ENCODE measurements around the gene PIEZO1. TPM values are rescaled to one million over a fixed set of nuclear protein-coding genes. Genes with fewer than 3 reads are reported as not detected.

Gene PIEZO1
- total and polyA plus RNA-seq, 10 of the 15 experiments (the other 5 are each of a cell fraction or from before 2014, with no cell fraction given): 1.3 to 169 (median 33.4) TPM

- TF ChIP-seq MTA2 (IDR thresholded peaks at IDR 0.05; ENCODE audit: low read depth) (no peak), JUND (IDR thresholded peaks at IDR 0.05; ENCODE audit: low read depth, low read length) (no peak)
Measured at GRCh38 chr16:88705801-88706228, 79.2 kb downstream of the PIEZO1 start (continued).

GRCh38 chr16:88705076-88705684 lies 79.8 kb downstream of the PIEZO1 start:
- H3K27ac ChIP-seq (ENCODE audit: control insufficient read depth, insufficient read depth): peak overlapping the region; percentile 30; the same call in 1 of the 2 replicates
- H3K4me1 ChIP-seq (ENCODE audit: control insufficient read depth, insufficient read depth, low read length): peaks cover 51% of the 10 kb centered on the region
- peak overlapping the region; percentile 88 for H3K4me2 ChIP-seq (ENCODE audit: control insufficient read depth, insufficient read depth)
- no peak for ATAC-seq
- H3K4me3 ChIP-seq: peak overlapping the region; percentile 90
- DNase-seq (ENCODE audit: low read depth, low spot score): no peak
- H2AFZ ChIP-seq (ENCODE audit: control insufficient read depth, low read depth, low read length): no peak overlapping the region
- intact Hi-C loops (cut with micrococcal nuclease; ENCODE audit: unreplicated experiment): no loop called here
- SMC1A ChIA-PET (ENCODE audit: uncharacterized antibody, unreplicated experiment): interaction anchor here (0.6 to 1.1 kb wide), 5 partner anchors 25 to 109 kb away, joined by 3 read pairs; no protein-coding TSS in a partner anchor
- H3K79me2 ChIP-seq (ENCODE audit: control insufficient read depth, insufficient read depth, low read length): peaks cover 55% of the 10 kb centered on the region
- CTCF ChIA-PET: interaction anchor here (1.0 to 1.9 kb wide), 7 partner anchors 18 to 76 kb away, joined by 4 to 6 read pairs (median 5); no protein-coding TSS in a partner anchor
- H3K36me3 ChIP-seq (ENCODE audit: control insufficient read depth in 2 of 2, insufficient read depth in 2 of 2, low read length in 1 of 2): no peaks in the 10 kb centered on the region; a peak in 1 of 4 replicates
- in situ Hi-C loops (cut with MboI): no loop called here
- H3K9me3 ChIP-seq (replicated peaks; ENCODE audit: control insufficient read depth, insufficient read depth, low read length): no peaks in the 10 kb centered on the region
- no peaks in the 10 kb centered on the region for H3K27me3 ChIP-seq (replicated peaks in 1 of 2; ENCODE audit: control insufficient read depth in 2 of 2, insufficient read depth in 2 of 2, low read length in 1 of 2)
- POLR2A ChIA-PET: interaction anchor here (0.5 to 1.2 kb wide), 7 partner anchors 41 to 1268 kb away, joined by 3 to 7 read pairs (median 3); partner anchors contain the start of gene CDH15
- TF ChIP-seq SPI1 (IDR thresholded peaks at IDR 0.05; ENCODE audit: borderline replicate concordance, insufficient read depth, low read depth, low read length) (peak; percentile 68), SMAD5 (IDR thresholded peaks at IDR 0.05; ENCODE audit: low read depth) (no peak)
- H4K20me1 ChIP-seq (ENCODE audit: control insufficient read depth, insufficient read depth): no peaks in the 10 kb centered on the region
- H3K9ac ChIP-seq (ENCODE audit: control insufficient read depth, insufficient read depth, low read length): peak overlapping the region; percentile 79
- WGBS (ENCODE audit: insufficient coverage, insufficient replicate concordance, low lambda C conversion rate, missing lambda C conversion rate): under 1% methylated on average over 9 of the region's 9 CpGs
- RAD21 ChIA-PET (ENCODE audit: unreplicated experiment): interaction anchor here (0.7 to 1.6 kb wide), 8 partner anchors 24 to 153 kb away, joined by 3 to 9 read pairs (median 3); partner anchors contain the start of gene PIEZO1
- BruUV-seq (replicated peaks): TSS peak; percentile 72
- peak; percentile 78 for FAIRE-seq

Measured in GM12878 (cell line).